Limb (tissue), 2 donors: ENCODE measurements around the gene LRRC71.

Experiments
- DNase-seq, 2 donors: peaks; one replicate each; pipeline ENCODE4 v3.0.0-alpha.2; 2016; ENCODE audit errors: extremely low spot score in 2 of 2

Gene LRRC71

DNA sequence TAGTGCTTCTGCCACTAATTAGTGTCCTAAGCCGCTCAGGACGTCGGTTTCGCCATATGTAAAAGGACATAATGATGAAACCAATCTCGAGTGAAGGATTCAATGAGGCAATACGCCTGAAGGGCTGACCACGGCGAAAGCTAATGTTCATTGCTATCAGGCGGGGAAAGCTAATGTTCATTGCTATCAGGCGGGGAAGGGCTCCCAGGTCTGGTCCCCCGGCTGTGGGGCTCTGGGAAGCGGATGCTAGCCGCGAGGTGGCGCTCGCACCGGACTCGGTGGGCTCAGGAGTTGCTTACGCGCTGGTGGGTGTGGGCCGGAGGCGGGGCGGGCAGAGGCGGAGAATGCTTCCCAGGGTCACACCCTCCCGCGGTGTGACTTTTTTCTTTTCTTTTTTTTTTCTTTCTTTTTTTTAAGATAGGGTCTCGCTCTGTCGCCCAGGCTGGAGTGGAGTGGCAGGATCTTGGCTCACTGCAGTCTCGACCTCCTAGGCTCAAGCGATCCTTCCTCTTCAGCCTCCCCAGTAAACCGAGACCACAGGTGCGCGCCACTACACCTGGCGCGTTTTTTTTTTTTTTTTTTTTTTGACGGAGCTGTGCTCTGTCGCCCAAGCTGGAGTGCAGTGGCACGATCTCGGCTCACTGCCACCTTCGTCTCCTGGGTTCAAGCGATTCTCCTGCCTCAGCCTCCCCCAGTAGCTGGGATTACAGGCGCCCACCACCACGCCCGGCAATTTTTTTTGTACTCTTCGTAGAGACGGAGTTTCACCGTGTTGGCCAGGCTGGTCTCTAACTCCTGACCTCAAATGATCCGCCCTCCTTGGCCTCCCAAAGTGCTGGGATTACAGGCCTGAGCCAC lies 28.0 kb upstream of the LRRC71 start:
- peak; percentile 89 to 94 for DNase-seq

- peak; percentile 60 to 85 for DNase-seq
Measured at GRCh38 chr1:156893048-156893953, 27.1 kb upstream of the LRRC71 start, which contains the start of gene PEAR1. PEAR1 (plus strand) TSS chr1:156893718; CDS start chr1:156903927, 10,209 bp downstream.

- no peak for DNase-seq
Measured at GRCh38 chr1:156894001-156894400, 26.4 kb upstream of the LRRC71 start.

GRCh38 chr1:156894711-156895454 lies 25.5 kb upstream of the LRRC71 start:
- DNase-seq: no peak

- DNase-seq: no peak
Measured at GRCh38 chr1:156895455-156895812, 25.0 kb upstream of the LRRC71 start.

DNA sequence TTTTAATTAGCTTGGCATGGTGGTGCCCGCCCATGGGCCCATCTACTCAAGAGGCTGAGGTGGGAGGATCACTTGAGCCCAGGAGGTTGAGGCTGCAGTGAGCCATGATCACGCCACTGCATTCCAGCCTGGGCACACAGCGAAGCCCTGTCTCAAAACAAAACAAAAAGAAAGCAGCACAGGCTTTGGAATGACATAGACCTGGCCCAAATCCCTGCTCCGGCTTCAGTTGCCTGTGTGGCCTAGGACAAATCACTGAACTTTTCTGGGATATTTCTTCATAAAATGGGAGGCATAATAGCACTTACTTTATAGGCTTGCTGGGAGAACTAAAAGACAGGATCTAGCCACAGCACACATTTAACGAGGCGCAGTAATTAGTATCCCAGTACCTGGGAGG lies 24.5 kb upstream of the LRRC71 start:
- no peak for DNase-seq

- DNase-seq: no peak
Measured at GRCh38 chr1:156896490-156897033, 23.9 kb upstream of the LRRC71 start.

- no peak for DNase-seq
Measured at GRCh38 chr1:156897078-156897825, 23.2 kb upstream of the LRRC71 start.

- DNase-seq: no peak
Measured at GRCh38 chr1:156898161-156898566, 22.3 kb upstream of the LRRC71 start.

DNA sequence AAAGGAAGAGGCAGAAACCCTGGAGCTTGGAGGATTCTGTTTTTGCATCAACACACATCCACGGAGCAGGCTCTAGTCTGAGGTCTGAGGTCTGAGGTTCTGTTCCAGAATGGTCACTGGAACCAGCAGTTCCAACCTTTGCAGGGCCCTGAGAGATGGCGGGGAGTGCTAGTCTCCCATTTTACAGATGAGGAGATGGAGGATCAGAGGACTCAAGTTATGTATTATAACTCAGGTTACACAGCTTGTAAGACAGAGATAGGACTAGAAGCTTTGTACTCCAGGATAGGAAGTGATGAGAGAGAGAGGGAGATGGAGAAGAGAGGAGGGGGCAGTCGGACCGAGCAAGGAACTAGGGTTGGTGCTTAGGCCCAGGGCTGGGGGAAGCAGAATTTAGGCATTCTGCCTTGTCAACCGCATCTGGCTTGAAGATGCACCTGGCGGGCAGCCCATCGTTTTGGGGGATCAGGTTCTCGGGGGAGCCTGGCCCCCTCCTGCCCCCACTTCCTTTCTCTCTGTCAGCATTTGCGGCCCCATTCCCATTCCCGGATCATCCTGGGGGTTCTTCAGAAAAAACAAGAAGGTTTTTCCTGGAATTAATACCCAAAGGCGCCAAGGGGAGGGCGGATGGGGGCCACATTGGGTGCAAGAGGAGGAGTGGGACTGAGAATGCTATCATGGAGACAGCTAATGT lies 21.3 kb upstream of the LRRC71 start:
- DNase-seq: no peak

- DNase-seq: no peak
Measured at GRCh38 chr1:156899956-156900718, 20.3 kb upstream of the LRRC71 start.

DNA sequence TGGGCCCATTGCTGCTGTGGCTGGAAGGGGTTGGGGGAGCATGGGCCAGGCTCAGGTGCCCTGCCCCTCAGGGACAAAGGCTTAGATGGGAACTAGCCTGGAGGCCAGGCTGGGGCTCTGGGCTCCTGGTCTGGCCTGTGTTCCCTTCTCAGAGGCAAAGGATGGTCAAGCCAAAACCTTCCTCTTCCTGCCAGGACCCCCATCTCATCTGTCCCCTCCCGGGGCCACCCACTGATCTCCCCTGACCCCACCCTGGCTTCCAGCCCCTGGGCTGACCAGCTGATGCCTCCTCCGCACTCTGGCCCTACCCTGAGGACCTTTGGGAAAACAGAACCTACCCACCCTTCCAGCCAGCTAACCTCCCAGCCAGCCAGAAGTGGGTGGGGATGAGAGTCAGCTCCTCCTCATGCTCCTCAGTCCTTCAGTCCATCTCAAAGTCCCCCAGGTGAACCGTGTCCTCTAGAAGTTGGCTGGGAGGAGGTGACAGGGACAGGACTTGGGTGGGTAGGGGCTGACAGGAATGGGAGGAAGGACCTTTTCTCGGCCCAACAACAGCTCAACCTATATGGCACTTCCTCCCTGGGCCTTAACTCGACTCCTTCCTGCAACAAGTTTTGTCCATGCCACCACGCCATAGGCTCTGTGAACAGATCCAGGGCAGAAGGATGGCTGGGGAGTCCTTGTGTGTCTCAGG lies 19.4 kb upstream of the LRRC71 start:
- no peak for DNase-seq

DNA sequence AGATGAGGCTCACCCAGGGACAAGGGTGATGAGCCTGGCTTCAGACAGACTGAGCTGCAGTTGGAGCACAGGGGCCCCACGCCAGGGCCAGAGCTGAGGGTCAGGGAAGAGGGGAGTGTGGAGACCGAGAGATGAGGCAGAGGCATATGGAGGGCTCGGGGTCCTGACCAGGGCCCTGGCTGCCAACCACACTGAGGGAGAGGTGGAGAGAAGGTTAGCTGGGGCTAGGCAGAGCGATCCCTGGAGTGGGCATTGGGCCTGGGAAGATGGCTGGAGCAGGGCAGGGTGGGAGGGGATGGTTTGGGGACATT lies 18.9 kb upstream of the LRRC71 start:
- no peak for DNase-seq

DNA sequence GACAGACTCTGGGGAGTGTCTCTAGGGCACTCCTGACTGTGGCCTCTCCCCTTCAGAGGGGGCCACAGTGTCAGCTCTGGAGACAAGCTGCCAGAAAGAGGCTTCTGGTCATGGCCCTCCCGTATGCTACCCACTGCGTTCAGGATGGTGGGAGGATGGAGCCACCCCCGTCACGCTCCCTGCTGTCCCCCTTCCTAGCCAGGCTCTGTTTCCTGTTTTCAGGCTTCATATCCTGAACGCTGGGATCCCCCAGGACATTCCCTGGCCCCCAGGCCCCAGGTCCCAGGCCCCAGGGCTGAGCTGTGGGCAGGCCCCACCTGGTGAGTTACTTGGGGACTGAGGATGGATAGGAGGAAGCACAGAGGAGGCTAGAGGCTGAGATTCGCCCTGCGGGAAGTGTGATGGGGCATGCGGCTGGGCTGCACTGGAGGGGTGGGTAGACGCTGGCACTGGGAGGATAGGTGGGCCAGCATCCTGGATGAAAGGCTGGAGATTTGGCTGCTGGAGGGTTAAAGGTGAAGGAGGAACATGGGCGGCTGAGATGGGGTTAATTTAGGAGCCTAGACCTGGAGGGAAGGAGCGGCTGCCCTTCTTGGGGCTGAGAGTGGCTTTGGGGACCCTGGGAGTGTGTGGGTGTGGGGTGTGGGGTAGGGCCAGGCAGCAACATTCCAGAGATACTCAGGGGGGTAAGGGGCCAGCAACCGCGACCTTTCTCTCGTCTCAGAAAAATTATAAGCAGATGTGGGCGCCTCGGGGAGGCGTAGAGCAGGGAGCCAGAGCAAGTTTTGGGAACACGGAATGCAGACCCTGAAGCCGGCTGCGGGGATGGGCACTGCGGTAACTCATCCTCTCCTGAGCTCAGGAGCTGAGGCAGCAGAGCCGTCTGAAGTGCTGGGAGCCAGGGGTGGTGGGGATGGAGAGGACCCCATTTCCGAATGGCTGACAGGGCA lies 18.2 kb upstream of the LRRC71 start:
- DNase-seq: no peak

GRCh38 chr1:156903328-156904091 lies 16.9 kb upstream of the LRRC71 start:
- DNase-seq: no peak

DNA sequence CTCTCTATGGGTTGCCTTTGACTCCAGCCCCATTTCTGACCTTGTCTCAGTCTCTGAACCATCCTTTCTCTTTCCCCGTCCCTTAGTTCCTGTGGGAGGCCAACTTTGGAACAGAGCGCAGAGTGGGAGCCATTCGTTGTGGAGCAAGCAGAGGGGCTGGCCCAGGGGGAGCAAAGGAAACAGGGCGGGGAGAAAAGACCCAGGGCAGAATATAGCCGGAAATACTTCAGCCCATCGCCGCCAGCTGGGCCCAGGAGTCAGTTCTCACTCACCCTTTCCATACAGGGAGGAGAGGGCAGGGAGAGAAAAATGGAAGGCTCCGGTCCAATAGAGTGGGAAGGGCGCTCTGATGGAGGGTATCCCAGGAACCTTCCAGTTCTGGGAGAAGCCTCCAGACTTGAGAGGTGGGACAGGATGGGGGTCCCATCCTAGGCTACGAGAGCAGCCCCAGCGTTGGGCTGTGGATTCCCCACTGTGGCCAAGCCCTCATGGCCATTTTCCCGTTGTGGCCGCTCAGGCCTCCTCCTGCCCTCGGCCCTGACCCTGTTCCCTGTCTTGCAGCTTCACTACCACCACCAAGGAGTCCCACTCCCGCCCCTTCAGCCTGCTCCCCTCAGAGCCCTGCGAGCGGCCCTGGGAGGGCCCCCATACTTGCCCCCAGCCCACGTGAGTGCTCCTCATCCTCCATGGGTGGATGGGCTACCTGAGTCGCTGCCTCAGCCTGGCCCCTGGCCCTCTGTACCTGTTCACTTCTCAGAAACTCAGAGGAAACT lies 16.1 kb upstream of the LRRC71 start:
- DNase-seq: no peak
